Stimulated activated CD8-positive, alpha-beta memory T cell treated with anti-CD3 and anti-CD28 coated beads, Interleukin-12 subunit alpha, Interleukin-12 subunit beta, amount 100 ng/mL, for 24 hours (primary cell): Measurements from ENCODE around the gene TMEM106C.

Source experiments
- DNase-seq: peaks from one replicate; pipeline ENCODE4 v3.0.0-alpha.2; 2020; ENCODE audit errors: extremely low read depth

TMEM106C gene

GRCh38 chr12:47979686-47980085, 16.3 kb downstream of the TMEM106C start:
- no peak for DNase-seq

GRCh38 chr12:47980197-47980596, 16.8 kb downstream of the TMEM106C start:
- no peak for DNase-seq

DNA sequence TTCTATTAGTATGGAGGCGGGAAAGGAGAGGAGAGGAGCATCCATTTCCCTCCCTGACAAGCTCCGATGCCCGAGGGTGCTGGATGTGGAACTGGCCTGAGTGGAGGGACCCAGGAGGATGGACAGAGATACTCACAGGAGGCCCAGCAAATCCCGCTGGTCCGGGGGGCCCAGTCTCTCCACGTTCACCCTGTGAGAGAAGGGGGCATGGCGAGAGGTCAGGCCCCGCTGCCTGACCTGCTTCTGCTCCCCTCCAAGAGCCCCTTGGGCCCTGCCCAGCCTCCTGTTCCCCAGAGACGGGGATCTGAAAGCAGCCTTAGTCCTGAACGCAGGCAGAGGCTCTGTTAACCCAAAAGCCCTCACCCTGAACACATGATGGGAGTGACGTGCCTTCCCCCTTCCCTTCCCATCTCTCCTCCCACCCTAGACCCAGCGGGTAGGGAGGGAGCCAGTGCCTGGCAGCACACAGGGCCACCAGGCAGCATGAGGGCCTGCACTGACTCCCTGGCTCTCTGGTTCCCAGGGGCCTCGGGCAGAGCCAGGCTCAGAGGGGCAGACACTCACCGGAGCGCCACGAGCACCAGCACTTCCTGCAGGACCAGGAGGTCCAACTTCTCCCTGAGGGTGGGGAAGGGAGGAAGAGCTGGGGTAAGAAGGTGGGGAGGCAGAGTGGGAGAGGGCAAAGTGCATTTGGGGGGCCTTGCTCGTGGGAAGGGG, 17.5 kb downstream of the TMEM106C start:
- no peak for DNase-seq

DNA sequence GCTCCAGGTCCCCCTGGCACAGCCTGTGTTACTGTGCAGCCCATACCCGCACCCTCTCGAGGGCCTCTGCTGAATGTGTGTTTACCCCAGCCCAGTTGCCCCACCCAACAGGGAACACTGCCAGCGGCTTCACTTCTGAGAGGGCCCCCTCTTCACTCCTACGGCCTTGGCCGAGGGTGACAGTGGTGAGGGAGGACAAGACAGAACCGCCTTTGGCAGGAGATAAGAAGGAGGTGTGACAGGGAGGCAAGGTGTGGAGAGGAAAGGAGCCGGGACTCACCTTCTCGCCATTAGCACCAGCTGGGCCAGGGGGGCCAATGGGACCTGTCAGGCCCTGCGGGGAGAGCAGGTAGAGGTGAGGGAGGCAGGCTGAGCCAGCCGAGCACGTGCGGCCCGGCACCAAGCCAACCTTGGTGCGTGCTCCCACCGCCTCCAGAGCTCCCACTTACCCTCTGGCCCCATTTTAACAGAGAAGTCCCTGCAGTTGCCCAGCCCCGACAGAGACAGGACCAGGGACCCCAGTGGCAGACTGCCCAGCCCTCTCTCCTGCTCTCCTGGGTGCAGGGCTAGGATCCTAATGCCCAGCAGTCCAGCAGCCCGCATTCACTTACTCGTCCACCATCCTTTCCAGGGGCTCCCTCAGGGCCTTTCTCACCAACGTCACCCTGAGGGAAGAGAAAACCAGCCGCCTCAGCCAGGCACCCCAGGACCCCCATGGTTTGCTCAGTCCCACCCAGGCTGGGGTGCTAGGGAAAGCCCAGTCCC, 18.3 kb downstream of the TMEM106C start:
- no peak for DNase-seq

DNA sequence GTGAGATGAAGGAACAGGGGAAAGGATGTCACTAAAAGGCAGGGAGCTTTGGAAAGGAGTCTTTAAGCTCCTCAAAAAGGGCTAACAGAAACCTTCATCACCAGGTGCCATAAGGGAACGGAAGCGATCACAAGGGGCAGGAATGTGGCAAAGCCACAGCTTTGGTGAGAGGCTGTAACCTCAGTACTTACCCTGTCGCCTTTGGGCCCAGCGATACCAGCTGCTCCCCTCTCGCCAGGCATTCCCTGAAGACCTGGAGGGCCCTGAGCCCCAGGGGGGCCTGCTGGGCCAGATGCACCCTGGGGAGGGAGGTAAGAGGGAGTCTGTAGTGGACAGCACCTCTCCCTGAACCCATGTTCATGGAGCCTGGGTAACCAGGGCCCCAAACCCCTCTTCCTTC, 18.9 kb downstream of the TMEM106C start:
- DNase-seq = no peak

DNA sequence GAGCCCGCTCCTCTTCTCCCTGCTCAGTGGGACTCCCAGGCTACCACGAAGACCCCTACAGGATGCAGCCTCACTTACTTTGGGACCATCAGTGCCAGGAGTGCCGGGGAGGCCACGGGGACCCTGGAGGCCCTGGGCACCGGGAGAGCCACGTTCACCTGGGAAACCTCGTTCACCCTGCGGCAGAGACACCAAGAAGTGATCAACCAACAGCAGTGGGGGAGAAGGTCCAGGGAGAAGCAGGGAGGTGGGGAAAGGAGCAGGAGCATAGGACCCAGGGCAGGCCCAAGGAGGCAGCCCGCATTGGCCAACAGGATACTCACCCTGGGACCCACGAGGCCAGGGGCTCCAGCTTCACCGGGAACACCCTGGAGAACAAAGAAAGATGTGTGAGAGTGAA, 19.4 kb downstream of the TMEM106C start:
- no peak for DNase-seq

GRCh38 chr12:47983541-47984115, 20.2 kb downstream of the TMEM106C start:
- no peak for DNase-seq

DNA sequence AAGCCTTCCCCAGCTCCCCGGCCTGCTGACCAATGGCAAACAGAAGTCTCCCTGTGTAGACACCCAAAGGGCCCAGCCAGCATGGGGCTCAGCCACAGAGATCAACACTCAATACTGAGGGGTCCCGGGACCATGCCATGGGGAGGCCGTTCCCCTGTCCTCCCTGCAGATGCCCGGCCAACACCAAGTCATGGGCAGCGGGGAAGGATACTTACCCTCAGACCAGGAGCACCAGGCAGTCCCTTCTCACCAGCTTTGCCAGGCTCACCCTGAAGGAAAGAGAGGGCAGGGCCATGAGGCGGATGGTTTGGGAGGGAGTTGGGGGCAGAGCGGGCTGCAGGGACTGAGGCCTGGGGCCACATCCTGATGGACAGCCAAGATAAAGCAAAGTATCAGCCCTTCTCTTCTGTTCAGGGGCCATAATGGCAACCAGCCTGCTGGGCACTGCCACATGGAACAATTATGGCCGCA, 21.0 kb downstream of the TMEM106C start:
- DNase-seq = no peak

GRCh38 chr12:47985596-47986290, 22.3 kb downstream of the TMEM106C start:
- DNase-seq = no peak

- no peak for DNase-seq
These were observed 22.9 kb downstream of the TMEM106C start for GRCh38 chr12:47986291-47986660.

- DNase-seq = no peak
These were observed 23.4 kb downstream of the TMEM106C start for GRCh38 chr12:47986832-47987231.

DNA sequence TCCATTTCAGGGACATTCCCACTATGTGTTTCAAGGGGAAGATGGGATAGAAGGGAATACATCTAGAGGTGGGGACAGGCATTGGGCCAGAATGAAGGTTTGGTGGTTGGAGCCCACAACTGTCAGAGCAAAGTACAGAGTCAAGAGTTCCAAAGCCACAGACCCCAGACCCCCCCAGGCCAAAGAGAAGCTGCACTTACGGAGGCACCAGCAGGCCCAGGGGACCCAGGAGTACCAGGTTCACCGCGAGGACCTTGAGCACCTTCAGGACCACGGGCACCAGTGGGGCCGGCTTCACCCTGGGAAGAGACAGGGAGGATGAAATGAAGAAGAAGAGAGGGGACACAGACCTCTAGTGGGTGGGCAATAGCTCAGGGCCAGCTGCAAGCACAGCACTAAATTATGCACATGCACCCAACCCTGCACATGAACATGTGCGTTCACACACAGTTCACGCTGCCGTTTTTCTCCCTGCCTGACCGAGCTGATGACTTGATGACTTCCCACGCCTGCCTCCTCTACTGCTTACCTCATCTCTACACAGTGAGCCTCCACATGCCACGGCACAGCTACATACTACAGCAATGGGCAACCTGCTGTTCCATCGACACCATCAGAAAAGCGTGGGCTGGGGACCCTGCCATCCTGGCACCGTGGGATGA, 24.1 kb downstream of the TMEM106C start:
- DNase-seq = no peak

DNA sequence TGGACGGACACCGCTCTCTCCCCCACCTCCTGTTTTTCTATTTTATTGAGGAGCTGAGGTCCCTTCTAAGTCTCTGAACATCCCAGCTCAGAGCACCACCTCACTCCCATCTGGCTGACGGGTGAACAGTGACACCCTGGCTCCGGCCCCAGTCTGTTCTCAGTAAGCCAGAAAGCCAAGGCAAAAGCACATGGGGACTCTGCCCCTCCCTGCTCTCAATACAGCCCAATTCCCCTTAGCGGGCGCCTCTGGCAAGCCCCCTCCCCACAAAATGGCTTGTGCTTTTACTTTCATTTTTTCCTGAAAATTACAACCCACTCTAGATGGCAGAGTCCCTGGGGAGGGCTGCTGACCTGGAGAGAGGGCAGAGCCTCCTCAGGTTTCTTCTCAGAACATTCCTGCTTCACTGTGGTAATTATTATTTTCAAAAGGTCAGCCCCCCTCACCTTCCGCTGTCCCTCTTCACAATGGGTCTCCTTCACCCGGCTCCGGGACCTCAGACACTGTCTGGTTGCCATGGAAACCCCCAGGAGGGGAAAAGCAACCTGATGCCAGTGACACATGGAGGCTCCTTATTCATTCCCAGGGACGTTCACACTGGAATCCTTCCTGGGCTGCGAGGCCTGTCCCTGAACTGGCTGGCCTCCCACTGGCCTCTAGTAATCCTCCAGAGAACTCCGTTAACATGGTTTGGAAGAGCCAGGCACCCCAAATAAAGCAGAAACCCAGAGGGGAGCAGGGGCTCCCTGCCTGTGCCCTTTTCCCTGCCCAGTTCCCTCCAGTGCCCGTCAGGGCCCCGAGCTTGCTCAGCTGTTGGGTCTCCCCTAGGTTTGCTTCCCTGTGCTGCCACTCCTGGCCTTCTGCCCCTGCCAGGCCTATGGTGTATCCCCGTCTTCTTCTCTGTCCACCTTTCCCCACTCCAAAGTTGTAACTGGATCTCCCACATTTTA, 25.0 kb downstream of the TMEM106C start:
- no peak for DNase-seq

GRCh38 chr12:47989023-47989417, 25.6 kb downstream of the TMEM106C start:
- DNase-seq = no peak

DNA sequence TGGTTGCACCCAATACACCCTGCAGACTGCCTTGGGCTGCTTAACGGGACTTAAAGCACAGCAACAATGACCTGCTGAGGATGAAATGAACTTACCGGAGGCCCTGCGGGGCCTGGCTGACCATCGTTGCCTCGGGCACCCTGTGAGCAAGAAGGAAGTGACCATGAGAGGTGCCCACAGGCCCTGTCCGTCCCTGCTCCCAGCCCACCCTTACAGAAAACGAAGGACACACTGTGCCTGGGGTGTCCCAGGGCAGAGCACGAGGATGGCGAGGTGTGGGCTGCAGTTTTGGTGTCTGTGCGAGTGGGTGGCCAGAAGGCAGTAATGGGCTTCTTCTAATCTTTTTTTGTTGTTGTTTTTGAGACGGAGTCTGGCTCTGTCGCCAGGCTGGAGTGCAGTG, 26.3 kb downstream of the TMEM106C start:
- DNase-seq = no peak

- peak; percentile 24 for DNase-seq
These were observed 27.1 kb downstream of the TMEM106C start for GRCh38 chr12:47990351-47991105.

DNA sequence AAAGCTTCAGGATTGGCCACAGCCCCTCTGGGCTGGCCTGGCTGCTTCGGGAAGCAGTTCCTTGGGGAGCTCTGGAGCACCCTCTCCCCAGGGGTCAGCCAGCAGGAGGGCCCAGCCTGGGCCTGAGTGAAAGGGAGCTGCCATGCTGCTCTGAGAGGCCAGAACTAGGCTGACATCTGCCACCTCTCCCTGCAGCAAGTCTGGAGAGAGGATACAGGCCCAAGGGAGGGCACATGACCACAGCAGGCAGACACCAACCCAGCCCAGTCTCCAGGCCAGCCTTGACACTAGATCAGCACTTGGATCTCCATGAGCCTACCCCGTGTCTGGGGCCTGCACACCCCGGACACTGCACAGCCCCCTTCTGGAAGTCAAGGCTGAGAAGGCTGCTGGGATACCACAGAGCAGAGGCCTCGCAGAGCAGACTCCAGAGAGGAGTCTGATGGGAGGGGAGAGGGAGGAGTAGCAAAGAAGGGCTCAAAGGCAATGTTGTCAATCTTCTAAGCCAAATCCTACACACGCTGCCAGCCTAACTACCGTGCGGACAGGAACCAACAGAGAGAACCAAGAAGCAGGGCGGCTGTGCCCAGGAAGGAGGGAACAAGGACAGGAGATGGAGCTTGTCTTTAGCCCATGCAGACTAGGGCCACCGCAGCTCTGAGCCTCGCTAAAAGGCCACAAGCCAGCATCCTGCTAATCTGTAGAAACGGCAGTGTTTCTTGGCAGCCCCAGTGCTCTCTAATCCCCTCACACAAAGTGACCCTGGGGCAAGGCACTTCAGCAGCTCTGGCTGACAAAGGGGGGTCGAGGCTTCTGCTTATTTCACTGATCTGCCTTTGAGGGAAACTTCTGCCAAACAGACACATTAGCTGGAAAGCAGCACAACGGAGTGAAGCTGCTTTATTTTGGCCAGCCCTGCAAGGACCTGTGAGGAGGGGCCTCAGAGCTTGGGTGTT, 28.0 kb downstream of the TMEM106C start:
- DNase-seq = no peak

- no peak for DNase-seq
These were observed 29.4 kb downstream of the TMEM106C start for GRCh38 chr12:47992776-47993175.

DNA sequence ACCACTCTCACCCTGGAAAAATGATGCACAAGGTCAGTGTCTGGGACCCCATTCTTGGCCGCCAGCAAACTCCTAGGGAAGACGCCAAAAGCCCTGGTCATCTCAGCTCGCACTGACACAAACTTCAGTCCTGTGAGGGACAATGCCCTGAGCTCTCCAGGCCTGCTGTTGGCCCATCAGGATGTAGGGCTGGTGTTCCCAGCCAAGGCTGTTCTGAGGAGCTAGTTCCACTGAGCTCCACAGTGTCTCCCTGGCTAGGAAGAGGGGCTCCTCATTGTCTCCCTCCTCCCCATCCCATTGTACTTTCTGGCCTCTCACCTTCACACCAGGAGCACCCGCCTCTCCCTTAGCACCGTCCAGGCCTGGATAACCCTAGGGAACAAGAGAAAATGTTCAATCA, 30.1 kb downstream of the TMEM106C start:
- DNase-seq = no peak
